ENCODE results near the gene GALNT14. TPM values are rescaled to one million over a fixed set of nuclear protein-coding genes. Genes with fewer than 3 reads are reported as not detected.
"Not testable (repeated sequence)": the region's sequence is repeated elsewhere in the genome, so short reads cannot be mapped to it uniquely, and the experiment has no call there.

The GALNT14 gene
- total RNA-seq (ENCODE audit: low replicate concordance) = 6.0 and 6.4 TPM in 2 replicates

- peak within 1 kb of the TSS; percentile 82 for H3K4me3 Mint-ChIP-seq
- H3K27me3 Mint-ChIP-seq (ENCODE audit: insufficient read depth, low read depth) = peaks cover 41% of the 10 kb centered on the region
- H3K79me2 ChIP-seq (ENCODE audit: low read depth) = no peaks in the 10 kb centered on the region
- no peak within 1 kb of the TSS for H3K27ac ChIP-seq
- no peak within 1 kb of the TSS for H3K9ac ChIP-seq
- H3K4me1 ChIP-seq = peaks cover 12% of the 10 kb centered on the region
- peak within 1 kb of the TSS; percentile 30 for H2AFZ ChIP-seq (replicated peaks)
- no peaks in the 10 kb centered on the region for H3K9me3 ChIP-seq (ENCODE audit: low read depth)
- peak within 1 kb of the TSS; percentile 48 for H3K4me3 ChIP-seq
- no peaks in the 10 kb centered on the region for H3K9me3 Mint-ChIP-seq
- DNase-seq (ENCODE audit: low spot score) = peak; percentile 78
- no peaks in the 10 kb centered on the region for H3K36me3 ChIP-seq
- no peak within 1 kb of the TSS for H3K27ac Mint-ChIP-seq
- peaks cover 3% of the 10 kb centered on the region for H4K20me1 ChIP-seq (ENCODE audit: low read depth)
- peaks cover 12% of the 10 kb centered on the region for H3F3A ChIP-seq (ENCODE audit: low read depth)
- no peaks in the 10 kb centered on the region for H3K36me3 Mint-ChIP-seq
- peak within 1 kb of the TSS; percentile 64 for H3K4me2 ChIP-seq
- TF ChIP-seq EZH2 (IDR thresholded peaks at IDR 0.05) = peak; percentile 81
- no peak for TF ChIP-seq EZH2phosphoT487 (IDR thresholded peaks at IDR 0.05)
- peak; percentile 56 for TF ChIP-seq CTCF (IDR thresholded peaks at IDR 0.05)
- H3K27me3 ChIP-seq = peaks cover 75% of the 10 kb centered on the region
- H3K4me1 Mint-ChIP-seq = peaks cover 6% of the 10 kb centered on the region
Measured at GRCh38 chr2:31138037-31138962, at the start of gene GALNT14. Gene GALNT14, minus strand, starts transcription at chr2:31138440. Its CDS starts 354 bp downstream, at chr2:31138086.

GRCh38 chr2:31187166-31187565, 48.9 kb upstream of the GALNT14 start:
- no peak for DNase-seq (ENCODE audit: low spot score)
- no peaks in the 10 kb centered on the region for H3F3A ChIP-seq (ENCODE audit: low read depth)
- H2AFZ ChIP-seq (replicated peaks) = no peak overlapping the region
- H3K27me3 ChIP-seq = peaks cover 13% of the 10 kb centered on the region
- H3K79me2 ChIP-seq (ENCODE audit: low read depth) = no peaks in the 10 kb centered on the region
- H3K27ac Mint-ChIP-seq = no peak overlapping the region
- TF ChIP-seq EZH2phosphoT487 (IDR thresholded peaks at IDR 0.05) = no peak
- TF ChIP-seq CTCF (IDR thresholded peaks at IDR 0.05) = no peak
- no peak for TF ChIP-seq EZH2 (IDR thresholded peaks at IDR 0.05)
- no peak overlapping the region for H3K4me3 Mint-ChIP-seq
- H3K9me3 ChIP-seq (ENCODE audit: low read depth) = no peaks in the 10 kb centered on the region
- no peaks in the 10 kb centered on the region for H3K4me1 Mint-ChIP-seq
- no peak overlapping the region for H3K9ac ChIP-seq
- no peak overlapping the region for H3K27ac ChIP-seq
- no peaks in the 10 kb centered on the region for H3K36me3 Mint-ChIP-seq
- H3K36me3 ChIP-seq = no peaks in the 10 kb centered on the region
- peaks cover 2% of the 10 kb centered on the region for H3K9me3 Mint-ChIP-seq
- no peak overlapping the region for H3K4me3 ChIP-seq
- H3K4me1 ChIP-seq = no peaks in the 10 kb centered on the region
- H3K4me2 ChIP-seq = no peak overlapping the region
- no peaks in the 10 kb centered on the region for H4K20me1 ChIP-seq (ENCODE audit: low read depth)
- no peaks in the 10 kb centered on the region for H3K27me3 Mint-ChIP-seq (ENCODE audit: insufficient read depth, low read depth)

GRCh38 chr2:31183973-31184372, 45.7 kb upstream of the GALNT14 start:
- H3K79me2 ChIP-seq (ENCODE audit: low read depth); H3K27me3 Mint-ChIP-seq (ENCODE audit: insufficient read depth, low read depth); H3K36me3 Mint-ChIP-seq; H3K9ac ChIP-seq; DNase-seq (ENCODE audit: low spot score); H3K4me1 Mint-ChIP-seq; H4K20me1 ChIP-seq (ENCODE audit: low read depth); H3K9me3 Mint-ChIP-seq; H3K4me3 ChIP-seq; H3K27ac Mint-ChIP-seq; H3K4me3 Mint-ChIP-seq; H3K4me1 ChIP-seq; H3K36me3 ChIP-seq; H3K27ac ChIP-seq; H3F3A ChIP-seq (ENCODE audit: low read depth); H3K4me2 ChIP-seq; H3K9me3 ChIP-seq (ENCODE audit: low read depth); H2AFZ ChIP-seq (replicated peaks): not testable (repeated sequence)
- H3K27me3 ChIP-seq = peaks cover 13% of the 10 kb centered on the region

- Mint-ChIP-seq H3K27ac (no peak overlapping the region), H3K4me3 (no peak overlapping the region), H3K36me3 (no peaks in the 10 kb centered on the region), H3K27me3 (ENCODE audit: insufficient read depth, low read depth) (no peaks in the 10 kb centered on the region), H3K4me1 (no peaks in the 10 kb centered on the region), H3K9me3 (peaks cover 2% of the 10 kb centered on the region)
- Histone ChIP-seq H3K36me3 (no peaks in the 10 kb centered on the region), H3F3A (ENCODE audit: low read depth) (no peaks in the 10 kb centered on the region), H4K20me1 (ENCODE audit: low read depth) (no peaks in the 10 kb centered on the region), H3K9ac (no peak overlapping the region), H3K4me1 (no peaks in the 10 kb centered on the region), H3K4me2 (no peak overlapping the region), H3K27ac (no peak overlapping the region), H3K9me3 (ENCODE audit: low read depth) (no peaks in the 10 kb centered on the region), H3K4me3 (no peak overlapping the region), H3K27me3 (peaks cover 4% of the 10 kb centered on the region), H2AFZ (replicated peaks) (no peak overlapping the region), H3K79me2 (ENCODE audit: low read depth) (no peaks in the 10 kb centered on the region)
- no peak for TF ChIP-seq EZH2phosphoT487 (IDR thresholded peaks at IDR 0.05)
- no peak for TF ChIP-seq EZH2 (IDR thresholded peaks at IDR 0.05)
- TF ChIP-seq CTCF (IDR thresholded peaks at IDR 0.05) = no peak
- DNase-seq (ENCODE audit: low spot score) = no peak
Measured at GRCh38 chr2:31176742-31177141, 38.5 kb upstream of the GALNT14 start.
